Measurements from ENCODE around the gene ARHGAP20.
A peak's percentile ranks its signal among the peaks of the same experiment; 100 is the strongest.

ARHGAP20 gene

DNA sequence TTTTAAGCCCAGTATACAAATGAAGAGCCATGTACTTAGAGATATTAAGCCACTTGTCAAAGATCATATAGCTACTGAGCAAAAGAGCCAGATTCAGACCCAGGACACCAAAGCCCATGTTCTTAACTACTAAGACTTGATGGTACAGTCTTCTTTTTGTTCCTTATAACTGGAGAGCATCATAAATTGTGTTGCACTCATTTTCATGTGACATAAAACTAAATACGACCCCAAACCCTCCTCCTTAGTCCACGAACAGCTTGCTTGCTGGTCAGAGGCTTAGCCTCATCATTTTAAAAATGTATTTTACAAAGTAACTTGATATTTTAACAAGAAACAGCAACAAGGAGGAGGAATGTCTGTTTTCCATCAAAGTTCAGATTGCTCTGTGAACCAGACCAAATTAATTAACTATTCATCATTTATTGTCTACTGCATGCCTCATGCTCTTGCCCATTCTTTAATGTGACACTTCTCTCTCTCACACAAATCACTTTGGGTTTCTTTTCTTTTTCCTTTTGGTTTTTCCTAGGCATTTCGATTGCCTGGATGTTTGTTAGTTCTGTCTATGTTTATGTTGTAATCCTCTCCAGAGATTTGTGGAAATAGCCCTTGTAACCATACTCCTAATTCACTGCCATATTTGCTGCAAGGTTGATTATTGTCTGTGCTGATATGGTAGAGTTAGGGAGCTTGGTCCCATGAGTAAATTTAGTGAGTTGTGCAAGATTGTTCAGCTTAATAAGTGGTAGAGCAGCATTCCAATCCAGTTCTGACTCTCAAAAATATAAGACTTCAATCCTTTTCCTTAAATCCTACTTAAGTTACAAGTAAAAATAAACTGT, 8.4 kb upstream of the ARHGAP20 start (continued):
- TF ChIP-seq, protein P1, sequence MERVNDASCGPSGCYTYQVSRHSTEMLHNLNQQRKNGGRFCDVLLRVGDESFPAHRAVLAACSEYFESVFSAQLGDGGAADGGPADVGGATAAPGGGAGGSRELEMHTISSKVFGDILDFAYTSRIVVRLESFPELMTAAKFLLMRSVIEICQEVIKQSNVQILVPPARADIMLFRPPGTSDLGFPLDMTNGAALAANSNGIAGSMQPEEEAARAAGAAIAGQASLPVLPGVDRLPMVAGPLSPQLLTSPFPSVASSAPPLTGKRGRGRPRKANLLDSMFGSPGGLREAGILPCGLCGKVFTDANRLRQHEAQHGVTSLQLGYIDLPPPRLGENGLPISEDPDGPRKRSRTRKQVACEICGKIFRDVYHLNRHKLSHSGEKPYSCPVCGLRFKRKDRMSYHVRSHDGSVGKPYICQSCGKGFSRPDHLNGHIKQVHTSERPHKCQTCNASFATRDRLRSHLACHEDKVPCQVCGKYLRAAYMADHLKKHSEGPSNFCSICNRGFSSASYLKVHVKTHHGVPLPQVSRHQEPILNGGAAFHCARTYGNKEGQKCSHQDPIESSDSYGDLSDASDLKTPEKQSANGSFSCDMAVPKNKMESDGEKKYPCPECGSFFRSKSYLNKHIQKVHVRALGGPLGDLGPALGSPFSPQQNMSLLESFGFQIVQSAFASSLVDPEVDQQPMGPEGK (CRISPR knock-in tag; IDR thresholded peaks at IDR 0.05; ENCODE audit: borderline replicate concordance): no peak
- no peak for TF ChIP-seq ZNF70 (CRISPR knock-in tag; IDR thresholded peaks at IDR 0.05)
- peak; percentile 85; the same call in 1 of the 2 replicates for TF ChIP-seq RARB (CRISPR knock-in tag; IDR thresholded peaks at IDR 0.05)
- no peak for TF ChIP-seq SNAI2 (CRISPR knock-in tag; IDR thresholded peaks at IDR 0.05)

DNA sequence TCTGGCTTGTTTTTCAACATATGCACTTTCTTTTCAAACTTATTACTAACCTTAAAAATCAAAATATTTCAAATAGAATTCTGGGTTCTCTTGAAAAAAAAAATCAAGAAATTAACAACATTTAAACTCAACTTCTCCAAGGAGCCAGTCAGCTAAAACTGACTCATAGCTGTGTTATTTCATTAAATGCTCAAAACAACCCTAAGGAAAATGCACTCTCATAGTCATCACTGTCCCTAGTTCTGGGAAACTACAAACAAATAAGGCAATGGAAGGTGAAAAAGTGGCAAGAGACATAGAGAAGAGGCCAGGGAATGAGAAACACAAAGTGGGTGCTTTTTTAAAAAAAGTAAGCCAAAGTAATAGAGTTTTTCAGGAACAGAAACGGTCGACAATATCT, 4.1 kb upstream of the ARHGAP20 start:
- ATAC-seq: no peak
- peak; percentile 38; the same call in 1 of the 2 replicates for TF ChIP-seq ZC3H10 (CRISPR knock-in tag; IDR thresholded peaks at IDR 0.05)
- TF ChIP-seq ZNF8 (CRISPR knock-in tag; IDR thresholded peaks at IDR 0.05): no peak

DNA sequence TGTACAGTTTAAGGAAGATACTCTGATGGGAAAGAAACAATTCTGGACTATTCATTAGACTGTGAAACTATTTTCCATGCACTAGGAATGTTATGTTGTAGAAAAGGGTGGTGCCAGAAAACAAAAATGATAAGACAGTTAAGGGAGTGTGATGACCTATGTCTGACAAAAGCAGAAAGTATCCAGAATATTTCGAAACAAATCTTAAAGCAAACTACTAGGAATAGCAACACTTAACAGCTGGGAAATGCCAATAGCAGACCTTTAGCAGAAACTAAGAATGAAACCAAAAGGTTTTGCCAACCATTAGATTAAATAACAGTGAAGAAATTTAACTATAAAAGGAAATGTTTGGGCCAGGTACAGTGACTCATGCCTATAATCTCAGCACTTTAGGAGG, 3.3 kb upstream of the ARHGAP20 start:
- TF ChIP-seq, protein P1 (CRISPR knock-in tag; IDR thresholded peaks at IDR 0.05; ENCODE audit: borderline replicate concordance): no peak
- TF ChIP-seq ARNTL (CRISPR knock-in tag; IDR thresholded peaks at IDR 0.05; ENCODE audit: borderline replicate concordance, low read depth): no peak
- TF ChIP-seq, protein P2, sequence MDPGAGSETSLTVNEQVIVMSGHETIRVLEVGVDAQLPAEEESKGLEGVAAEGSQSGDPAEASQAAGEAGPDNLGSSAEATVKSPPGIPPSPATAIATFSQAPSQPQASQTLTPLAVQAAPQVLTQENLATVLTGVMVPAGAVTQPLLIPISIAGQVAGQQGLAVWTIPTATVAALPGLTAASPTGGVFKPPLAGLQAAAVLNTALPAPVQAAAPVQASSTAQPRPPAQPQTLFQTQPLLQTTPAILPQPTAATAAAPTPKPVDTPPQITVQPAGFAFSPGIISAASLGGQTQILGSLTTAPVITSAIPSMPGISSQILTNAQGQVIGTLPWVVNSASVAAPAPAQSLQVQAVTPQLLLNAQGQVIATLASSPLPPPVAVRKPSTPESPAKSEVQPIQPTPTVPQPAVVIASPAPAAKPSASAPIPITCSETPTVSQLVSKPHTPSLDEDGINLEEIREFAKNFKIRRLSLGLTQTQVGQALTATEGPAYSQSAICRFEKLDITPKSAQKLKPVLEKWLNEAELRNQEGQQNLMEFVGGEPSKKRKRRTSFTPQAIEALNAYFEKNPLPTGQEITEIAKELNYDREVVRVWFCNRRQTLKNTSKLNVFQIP (CRISPR knock-in tag; IDR thresholded peaks at IDR 0.05; ENCODE audit: borderline replicate concordance, low read depth): no peak
- TF ChIP-seq ESRRG (CRISPR knock-in tag; IDR thresholded peaks at IDR 0.05): no peak
- no peak for TF ChIP-seq ZC3H10 (CRISPR knock-in tag; IDR thresholded peaks at IDR 0.05)
- no peak for TF ChIP-seq ZNF70 (CRISPR knock-in tag; IDR thresholded peaks at IDR 0.05)
- TF ChIP-seq SNAI2 (CRISPR knock-in tag; IDR thresholded peaks at IDR 0.05): no peak
- no peak for TF ChIP-seq PPARA (CRISPR knock-in tag; IDR thresholded peaks at IDR 0.05; ENCODE audit: borderline replicate concordance)
- no peak for TF ChIP-seq TCF4 (CRISPR knock-in tag; IDR thresholded peaks at IDR 0.05; ENCODE audit: borderline replicate concordance)
- TF ChIP-seq GLIS3 (CRISPR knock-in tag; IDR thresholded peaks at IDR 0.05): no peak
- TF ChIP-seq, protein P3, sequence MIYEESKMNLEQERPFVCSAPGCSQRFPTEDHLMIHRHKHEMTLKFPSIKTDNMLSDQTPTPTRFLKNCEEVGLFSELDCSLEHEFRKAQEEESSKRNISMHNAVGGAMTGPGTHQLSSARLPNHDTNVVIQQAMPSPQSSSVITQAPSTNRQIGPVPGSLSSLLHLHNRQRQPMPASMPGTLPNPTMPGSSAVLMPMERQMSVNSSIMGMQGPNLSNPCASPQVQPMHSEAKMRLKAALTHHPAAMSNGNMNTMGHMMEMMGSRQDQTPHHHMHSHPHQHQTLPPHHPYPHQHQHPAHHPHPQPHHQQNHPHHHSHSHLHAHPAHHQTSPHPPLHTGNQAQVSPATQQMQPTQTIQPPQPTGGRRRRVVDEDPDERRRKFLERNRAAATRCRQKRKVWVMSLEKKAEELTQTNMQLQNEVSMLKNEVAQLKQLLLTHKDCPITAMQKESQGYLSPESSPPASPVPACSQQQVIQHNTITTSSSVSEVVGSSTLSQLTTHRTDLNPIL (CRISPR knock-in tag; IDR thresholded peaks at IDR 0.05; ENCODE audit: low read depth): no peak
- no peak for TF ChIP-seq CSDC2 (CRISPR knock-in tag; IDR thresholded peaks at IDR 0.05)
- no peak for TF ChIP-seq ISL1 (CRISPR knock-in tag; IDR thresholded peaks at IDR 0.05)
- TF ChIP-seq ZFP30 (CRISPR knock-in tag; IDR thresholded peaks at IDR 0.05): no peak
- no peak for TF ChIP-seq ZNF565 (CRISPR knock-in tag; conservative IDR thresholded peaks at IDR 0.05; ENCODE audit: low read depth)
- TF ChIP-seq ZNF8 (CRISPR knock-in tag; IDR thresholded peaks at IDR 0.05): no peak
- ATAC-seq: no peak

DNA sequence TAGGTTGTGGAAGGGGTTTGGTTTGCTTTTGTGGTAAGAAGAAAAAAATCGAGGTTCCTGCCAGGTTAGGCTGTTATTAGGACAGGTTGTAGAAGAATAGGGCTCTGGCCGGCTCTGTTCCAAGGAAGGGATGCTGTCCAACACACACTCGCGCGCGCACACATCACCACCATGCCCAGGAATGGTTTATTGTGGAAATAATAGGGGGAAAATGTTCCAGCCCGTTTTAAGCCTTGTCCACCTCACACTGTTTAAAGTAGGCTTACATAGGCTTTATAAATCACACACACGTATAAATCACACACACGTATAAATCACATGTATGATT, 1.2 kb upstream of the ARHGAP20 start:
- ATAC-seq: no peak; the same call in 2 of the 3 replicates
- no peak for TF ChIP-seq ZNF565 (CRISPR knock-in tag; conservative IDR thresholded peaks at IDR 0.05; ENCODE audit: low read depth)
- no peak for TF ChIP-seq BACH2 (CRISPR knock-in tag; IDR thresholded peaks at IDR 0.05; ENCODE audit: borderline replicate concordance)
- no peak for TF ChIP-seq ESRRG (CRISPR knock-in tag; IDR thresholded peaks at IDR 0.05)
- no peak for TF ChIP-seq ZNF8 (CRISPR knock-in tag; IDR thresholded peaks at IDR 0.05)
- TF ChIP-seq TOX (CRISPR knock-in tag; IDR thresholded peaks at IDR 0.05; ENCODE audit: borderline replicate concordance): no peak
- TF ChIP-seq SNAI2 (CRISPR knock-in tag; IDR thresholded peaks at IDR 0.05): no peak
- TF ChIP-seq OSR1 (CRISPR knock-in tag; IDR thresholded peaks at IDR 0.05): no peak
- no peak for TF ChIP-seq ZC3H10 (CRISPR knock-in tag; IDR thresholded peaks at IDR 0.05)
- TF ChIP-seq, protein P4, sequence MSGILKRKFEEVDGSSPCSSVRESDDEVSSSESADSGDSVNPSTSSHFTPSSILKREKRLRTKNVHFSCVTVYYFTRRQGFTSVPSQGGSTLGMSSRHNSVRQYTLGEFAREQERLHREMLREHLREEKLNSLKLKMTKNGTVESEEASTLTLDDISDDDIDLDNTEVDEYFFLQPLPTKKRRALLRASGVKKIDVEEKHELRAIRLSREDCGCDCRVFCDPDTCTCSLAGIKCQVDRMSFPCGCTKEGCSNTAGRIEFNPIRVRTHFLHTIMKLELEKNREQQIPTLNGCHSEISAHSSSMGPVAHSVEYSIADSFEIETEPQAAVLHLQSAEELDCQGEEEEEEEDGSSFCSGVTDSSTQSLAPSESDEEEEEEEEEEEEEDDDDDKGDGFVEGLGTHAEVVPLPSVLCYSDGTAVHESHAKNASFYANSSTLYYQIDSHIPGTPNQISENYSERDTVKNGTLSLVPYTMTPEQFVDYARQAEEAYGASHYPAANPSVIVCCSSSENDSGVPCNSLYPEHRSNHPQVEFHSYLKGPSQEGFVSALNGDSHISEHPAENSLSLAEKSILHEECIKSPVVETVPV (CRISPR knock-in tag; IDR thresholded peaks at IDR 0.05): no peak
- no peak for TF ChIP-seq CSDC2 (CRISPR knock-in tag; IDR thresholded peaks at IDR 0.05)
- TF ChIP-seq PPARA (CRISPR knock-in tag; IDR thresholded peaks at IDR 0.05; ENCODE audit: borderline replicate concordance): no peak
- TF ChIP-seq, protein P5, sequence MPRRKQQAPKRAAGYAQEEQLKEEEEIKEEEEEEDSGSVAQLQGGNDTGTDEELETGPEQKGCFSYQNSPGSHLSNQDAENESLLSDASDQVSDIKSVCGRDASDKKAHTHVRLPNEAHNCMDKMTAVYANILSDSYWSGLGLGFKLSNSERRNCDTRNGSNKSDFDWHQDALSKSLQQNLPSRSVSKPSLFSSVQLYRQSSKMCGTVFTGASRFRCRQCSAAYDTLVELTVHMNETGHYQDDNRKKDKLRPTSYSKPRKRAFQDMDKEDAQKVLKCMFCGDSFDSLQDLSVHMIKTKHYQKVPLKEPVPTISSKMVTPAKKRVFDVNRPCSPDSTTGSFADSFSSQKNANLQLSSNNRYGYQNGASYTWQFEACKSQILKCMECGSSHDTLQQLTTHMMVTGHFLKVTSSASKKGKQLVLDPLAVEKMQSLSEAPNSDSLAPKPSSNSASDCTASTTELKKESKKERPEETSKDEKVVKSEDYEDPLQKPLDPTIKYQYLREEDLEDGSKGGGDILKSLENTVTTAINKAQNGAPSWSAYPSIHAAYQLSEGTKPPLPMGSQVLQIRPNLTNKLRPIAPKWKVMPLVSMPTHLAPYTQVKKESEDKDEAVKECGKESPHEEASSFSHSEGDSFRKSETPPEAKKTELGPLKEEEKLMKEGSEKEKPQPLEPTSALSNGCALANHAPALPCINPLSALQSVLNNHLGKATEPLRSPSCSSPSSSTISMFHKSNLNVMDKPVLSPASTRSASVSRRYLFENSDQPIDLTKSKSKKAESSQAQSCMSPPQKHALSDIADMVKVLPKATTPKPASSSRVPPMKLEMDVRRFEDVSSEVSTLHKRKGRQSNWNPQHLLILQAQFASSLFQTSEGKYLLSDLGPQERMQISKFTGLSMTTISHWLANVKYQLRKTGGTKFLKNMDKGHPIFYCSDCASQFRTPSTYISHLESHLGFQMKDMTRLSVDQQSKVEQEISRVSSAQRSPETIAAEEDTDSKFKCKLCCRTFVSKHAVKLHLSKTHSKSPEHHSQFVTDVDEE (CRISPR knock-in tag; IDR thresholded peaks at IDR 0.05): no peak
- TF ChIP-seq ZNF70 (CRISPR knock-in tag; IDR thresholded peaks at IDR 0.05): no peak
- no peak for TF ChIP-seq GLIS3 (CRISPR knock-in tag; IDR thresholded peaks at IDR 0.05)
- TF ChIP-seq ARNTL (CRISPR knock-in tag; IDR thresholded peaks at IDR 0.05; ENCODE audit: borderline replicate concordance, low read depth): no peak
- no peak for TF ChIP-seq RARB (CRISPR knock-in tag; IDR thresholded peaks at IDR 0.05)
- no peak for TF ChIP-seq TCF4 (CRISPR knock-in tag; IDR thresholded peaks at IDR 0.05; ENCODE audit: borderline replicate concordance)
- no peak for TF ChIP-seq ZFP30 (CRISPR knock-in tag; IDR thresholded peaks at IDR 0.05)

All from SK-N-SH treated with all-trans-retinoic acid at 6 μM for 48 hours (cell line).